Glomerular visceral epithelial cell (primary cell): ENCODE results near the gene MTURN.

Source experiments
- DNase-seq: peaks from one replicate; pipeline ENCODE4 v3.0.0-alpha.2; 2016; ENCODE audit errors: extremely low spot score

The MTURN gene

DNA sequence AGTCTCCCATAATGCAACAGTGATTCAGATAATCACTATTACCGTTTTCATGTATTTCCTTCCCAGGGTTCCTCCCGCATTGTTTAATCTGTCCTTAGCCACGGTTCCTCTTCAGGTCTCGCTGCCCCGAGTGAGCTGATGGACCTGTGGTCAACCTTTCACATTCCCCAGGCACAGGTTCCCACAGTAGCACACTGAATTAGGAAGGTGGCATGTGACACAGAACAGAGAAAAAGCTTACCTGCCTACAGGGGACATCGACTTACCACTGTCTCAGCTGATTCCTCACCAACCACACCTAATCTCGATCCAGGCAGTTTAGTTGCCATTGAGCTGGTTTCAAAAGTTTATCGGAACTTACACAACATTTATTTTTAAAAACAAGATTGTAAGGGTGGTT lies 72.2 kb downstream of the MTURN start:
- DNase-seq: no peak

DNA sequence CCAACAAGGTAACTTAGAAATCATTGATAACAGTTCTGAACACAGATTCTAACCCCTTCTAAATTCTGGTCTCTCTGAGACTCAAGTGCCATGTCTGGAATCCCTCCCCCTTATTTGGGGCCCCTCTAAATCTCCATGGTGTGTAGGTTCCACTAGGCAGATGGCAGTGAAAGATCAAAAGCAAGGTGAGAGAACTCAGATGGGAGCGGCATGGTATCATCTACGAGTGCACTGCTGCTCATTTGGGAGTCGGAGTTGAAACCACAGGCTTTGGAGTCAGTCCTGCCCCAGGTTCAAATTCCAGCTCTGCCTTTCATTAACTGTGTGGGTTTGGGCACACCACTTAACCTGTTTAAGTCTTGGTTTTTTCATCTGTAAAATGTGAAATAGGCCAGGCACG lies 72.6 kb downstream of the MTURN start:
- no peak for DNase-seq

DNA sequence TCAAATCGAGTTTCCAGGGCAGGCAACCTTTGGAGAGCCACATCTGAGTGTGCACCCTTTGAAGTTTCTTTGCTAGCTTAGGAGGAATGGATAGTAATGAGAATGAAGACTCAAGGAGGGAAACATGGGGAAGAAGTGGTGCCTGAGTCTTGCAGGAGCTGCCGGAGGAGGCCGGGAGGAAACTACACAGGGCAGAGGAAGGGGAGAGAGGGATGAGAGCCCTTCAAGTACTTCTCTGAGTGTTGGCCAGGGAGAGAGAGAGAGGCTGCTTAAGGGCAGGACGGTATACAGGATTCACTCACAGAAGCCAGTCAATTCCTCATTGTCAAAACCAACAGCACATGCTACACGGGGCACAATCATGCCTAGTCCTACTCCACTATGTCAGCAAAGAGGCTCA lies 75.2 kb downstream of the MTURN start:
- no peak for DNase-seq
